ENCODE measurements around the gene SEC14L1.
"Not testable (repeated sequence)": the region's sequence is repeated elsewhere in the genome, so short reads cannot be mapped to it uniquely, and the experiment has no call there.

SEC14L1 gene

DNA sequence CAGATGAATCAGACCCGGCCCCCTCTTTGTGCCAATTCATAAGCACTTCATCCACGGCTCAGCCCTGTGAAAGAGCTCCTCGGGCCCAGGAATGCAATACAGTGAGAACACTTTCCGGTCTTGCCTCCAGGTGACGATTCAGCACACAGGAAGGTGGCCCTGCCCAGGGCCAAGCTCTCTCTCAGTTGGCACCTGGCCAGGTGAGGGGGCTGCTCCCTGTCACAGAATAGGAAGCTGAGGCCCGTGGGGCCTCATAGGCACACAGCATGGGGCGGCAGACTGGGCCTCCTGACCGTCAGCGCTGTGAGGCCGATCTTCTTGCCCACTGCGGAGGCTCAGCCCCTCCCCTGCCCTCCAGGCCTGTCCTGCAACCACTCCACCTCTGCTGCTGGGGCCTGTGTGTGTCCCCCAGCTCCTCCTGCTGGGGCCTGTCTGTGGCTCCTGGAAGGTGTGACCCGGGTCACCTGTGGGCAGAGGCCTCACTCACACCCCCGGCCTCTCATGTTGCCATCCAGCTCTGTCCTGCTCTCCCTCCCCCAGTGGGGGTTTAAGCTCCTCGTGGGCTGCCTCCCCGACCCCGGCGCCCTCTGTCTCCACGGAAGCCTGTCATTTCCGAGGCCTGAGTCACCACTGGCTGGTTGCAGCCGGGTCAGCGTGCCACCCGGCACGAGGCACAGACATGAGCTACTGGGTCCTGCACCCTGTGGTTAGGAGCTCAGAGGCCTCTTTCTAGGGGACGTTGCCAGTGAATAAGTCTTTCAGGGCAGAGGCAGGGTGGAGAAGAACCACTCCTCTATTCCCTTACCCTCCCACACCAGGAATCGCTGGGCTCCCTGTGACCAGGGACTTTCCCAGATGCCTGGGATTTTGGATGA lies 114.4 kb downstream of the SEC14L1 start:
- DNase-seq (ENCODE audit: low read depth in 2 of 2, low spot score in 1 of 2) = no peak

- not testable (repeated sequence) for DNase-seq (ENCODE audit: low read depth in 2 of 2, low spot score in 1 of 2)
Observed at GRCh38 chr17:77255970-77256369, 115.2 kb downstream of the SEC14L1 start.

GRCh38 chr17:77256710-77257109 lies 115.9 kb downstream of the SEC14L1 start:
- no peak for DNase-seq (ENCODE audit: low read depth in 2 of 2, low spot score in 1 of 2)

DNA sequence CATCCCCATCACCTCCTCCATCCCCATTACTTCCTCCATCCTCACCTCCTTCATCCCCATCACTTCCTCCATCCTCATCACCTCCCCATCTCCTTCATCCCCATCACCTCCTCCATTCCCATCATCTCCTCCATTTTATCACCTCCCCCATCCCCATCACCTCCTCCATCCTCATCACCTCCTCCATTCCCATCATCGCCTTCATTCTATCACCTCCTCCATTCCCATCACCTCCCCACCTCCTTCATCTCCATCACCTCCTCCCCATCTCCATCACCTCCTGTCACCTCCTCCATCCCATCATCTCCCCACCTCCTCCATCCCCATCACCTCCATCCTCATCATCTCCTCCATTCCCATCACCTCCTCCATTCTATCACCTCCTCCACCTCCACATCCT lies 116.4 kb downstream of the SEC14L1 start:
- no peak for DNase-seq (ENCODE audit: low read depth in 2 of 2, low spot score in 1 of 2)

DNA sequence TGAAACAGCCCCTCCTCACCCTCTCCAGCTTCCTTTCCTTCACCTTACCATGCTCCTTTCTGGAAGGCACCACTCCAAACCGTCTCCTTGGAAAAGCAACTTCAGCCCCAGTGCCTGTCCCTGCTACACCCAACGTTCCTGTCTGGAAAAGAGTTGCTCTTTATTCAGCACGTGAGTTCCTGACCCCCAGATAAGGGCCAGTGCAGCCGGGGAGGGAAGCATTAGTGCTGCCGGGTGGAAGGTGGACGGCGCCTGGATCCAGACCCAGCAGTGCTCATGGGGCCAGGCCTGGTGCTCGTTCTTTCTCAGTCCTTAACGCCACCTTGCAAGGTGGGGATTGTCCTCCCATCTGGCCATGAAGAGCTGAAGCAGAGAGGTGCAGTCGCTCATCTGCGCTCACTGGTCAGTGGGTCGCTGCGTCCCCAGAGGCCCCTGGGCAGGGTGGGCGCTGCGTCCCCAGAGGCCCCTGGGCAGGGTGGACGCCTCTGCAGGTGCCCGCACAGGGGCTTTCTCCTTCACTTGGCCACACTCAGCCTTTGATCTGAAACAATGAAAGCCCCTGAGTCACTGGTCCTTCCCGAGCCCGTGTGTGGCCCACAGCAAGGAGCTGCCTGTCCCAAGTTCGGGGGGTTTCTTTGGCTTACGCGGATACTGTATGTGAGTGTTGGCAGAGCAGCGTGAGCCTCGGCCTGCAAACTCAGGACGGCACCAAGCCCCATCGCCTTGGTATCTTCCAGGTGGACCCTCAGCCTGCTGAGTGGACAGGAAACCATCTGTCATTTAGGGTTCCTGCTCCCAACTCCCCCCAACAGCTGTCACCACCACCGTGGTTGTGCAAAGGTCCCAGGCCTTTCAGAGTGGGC lies 117.1 kb downstream of the SEC14L1 start:
- DNase-seq (ENCODE audit: low read depth in 2 of 2, low spot score in 1 of 2) = no peak

- no peak for DNase-seq (ENCODE audit: low read depth in 2 of 2, low spot score in 1 of 2)
Observed at GRCh38 chr17:77258638-77259037, 117.9 kb downstream of the SEC14L1 start.

GRCh38 chr17:77264617-77265230 lies 124.0 kb downstream of the SEC14L1 start:
- DNase-seq (ENCODE audit: low read depth in 2 of 2, low spot score in 1 of 2) = no peak

DNA sequence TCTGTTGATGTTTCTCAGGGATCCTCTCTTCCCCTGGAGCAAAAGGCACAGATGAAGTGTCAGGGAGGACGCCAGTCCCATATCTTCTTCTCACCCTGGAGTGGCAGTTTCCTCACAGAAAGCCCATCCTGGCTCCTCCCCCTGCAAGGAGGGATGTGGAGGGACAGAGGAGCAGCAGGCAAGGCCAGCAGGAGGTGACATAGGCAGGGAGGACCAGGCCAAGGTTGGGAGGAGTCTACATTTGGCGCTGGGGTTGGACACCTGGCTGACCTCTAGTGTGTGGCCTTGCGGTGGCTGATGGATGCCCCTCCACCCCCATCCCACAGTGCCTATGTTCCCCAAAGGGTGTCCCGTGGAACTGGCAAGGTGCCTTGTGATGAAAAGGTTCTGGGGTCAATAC lies 125.4 kb downstream of the SEC14L1 start:
- DNase-seq (ENCODE audit: low read depth in 2 of 2, low spot score in 1 of 2) = no peak

All from stimulated activated CD8-positive, alpha-beta memory T cell treated with anti-CD3 and anti-CD28 coated beads, Interleukin-4, amount 100 ng/mL, for 4 hours (primary cell).